IPS-18a (cell line): ENCODE data around the gene NACAD.

Source experiments
- H3K27ac ChIP-seq: one replicate; pipeline ENCODE4 v1.5.1; 2013; ENCODE audit warnings: low read length
- H3K27me3 ChIP-seq: one replicate; pipeline ENCODE4 v1.6.1; 2013; ENCODE audit warnings: mild to moderate bottlenecking, low read length; ENCODE audit not compliant: control insufficient read depth, insufficient read depth
- H3K36me3 ChIP-seq: one replicate; pipeline ENCODE4 v1.6.1; 2013; ENCODE audit warnings: low read depth, low read length; ENCODE audit not compliant: control insufficient read depth
- H3K4me1 ChIP-seq: one replicate; pipeline ENCODE4 v1.6.1; 2013; ENCODE audit warnings: low read depth, low read length; ENCODE audit not compliant: control insufficient read depth
- H3K4me3 ChIP-seq: one replicate; pipeline ENCODE4 v1.5.1; 2013; ENCODE audit warnings: low read length
- H3K9ac ChIP-seq: one replicate; pipeline ENCODE4 v1.6.1; 2013; ENCODE audit warnings: mild to moderate bottlenecking, low read length, moderate library complexity
- H3K9me3 ChIP-seq: one replicate; pipeline ENCODE4 v1.6.1; 2013; ENCODE audit warnings: low read depth, low read length; ENCODE audit not compliant: control insufficient read depth

NACAD gene

DNA sequence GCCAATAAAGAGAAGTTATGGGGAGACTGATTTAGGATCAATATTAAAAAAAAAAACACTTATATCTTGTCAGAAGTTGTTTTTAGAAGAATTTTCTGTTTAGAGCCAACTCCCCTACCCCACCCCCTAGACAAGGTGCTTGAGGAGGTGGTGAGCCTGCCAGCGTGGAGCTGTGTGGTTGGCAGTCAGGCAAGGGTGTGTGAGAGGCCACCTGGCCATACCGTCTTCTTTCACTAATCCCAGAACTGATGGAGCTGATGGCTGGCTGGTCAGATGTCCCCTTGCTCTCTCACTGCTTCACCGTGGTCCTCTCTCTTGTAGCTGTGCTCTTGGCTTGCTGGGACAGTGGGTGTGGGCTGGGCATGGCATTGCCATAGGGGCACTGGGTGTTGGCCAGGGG lies 34.3 kb downstream of the NACAD start:
- H3K9ac ChIP-seq = no peak overlapping the region
- no peaks in the 10 kb centered on the region for H3K9me3 ChIP-seq
- H3K36me3 ChIP-seq = no peaks in the 10 kb centered on the region
- H3K4me1 ChIP-seq = no peaks in the 10 kb centered on the region
- H3K27ac ChIP-seq = no peak overlapping the region
- H3K4me3 ChIP-seq = no peak overlapping the region
- H3K27me3 ChIP-seq = no peaks in the 10 kb centered on the region

- no peaks in the 10 kb centered on the region for H3K4me1 ChIP-seq
- H3K9ac ChIP-seq = no peak overlapping the region
- H3K27me3 ChIP-seq = no peaks in the 10 kb centered on the region
- H3K4me3 ChIP-seq = no peak overlapping the region
- H3K9me3 ChIP-seq = no peaks in the 10 kb centered on the region
- H3K27ac ChIP-seq = no peak overlapping the region
- H3K36me3 ChIP-seq = no peaks in the 10 kb centered on the region
These were observed 34.8 kb downstream of the NACAD start for GRCh38 chr7:45053941-45054340.

DNA sequence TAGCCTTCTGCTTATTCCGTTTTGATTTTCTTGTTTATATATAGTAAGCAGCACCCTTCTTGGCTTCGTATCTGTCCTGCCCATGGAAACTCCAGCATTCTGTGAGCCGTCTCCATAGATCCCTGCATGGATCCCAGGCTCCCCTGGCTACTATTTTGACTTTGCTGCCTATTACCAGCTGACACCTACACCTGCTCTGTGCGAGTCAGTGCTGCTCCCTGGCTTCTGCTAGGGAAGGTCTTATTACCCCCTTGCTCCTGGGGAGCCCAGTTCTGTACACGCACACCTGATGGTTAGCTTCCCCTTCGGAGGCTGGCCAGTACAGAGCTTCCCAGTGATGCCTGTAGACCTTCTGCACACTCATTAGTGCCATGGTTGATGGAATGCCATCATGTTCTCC lies 35.4 kb downstream of the NACAD start:
- H3K4me3 ChIP-seq = no peak overlapping the region
- no peaks in the 10 kb centered on the region for H3K9me3 ChIP-seq
- no peaks in the 10 kb centered on the region for H3K4me1 ChIP-seq
- H3K27me3 ChIP-seq = no peaks in the 10 kb centered on the region
- no peaks in the 10 kb centered on the region for H3K36me3 ChIP-seq
- H3K9ac ChIP-seq = no peak overlapping the region
- H3K27ac ChIP-seq = no peak overlapping the region

GRCh38 chr7:45052011-45052410 lies 36.8 kb downstream of the NACAD start:
- H3K9me3 ChIP-seq = no peaks in the 10 kb centered on the region
- H3K9ac ChIP-seq = no peak overlapping the region
- H3K27ac ChIP-seq = no peak overlapping the region
- no peaks in the 10 kb centered on the region for H3K4me1 ChIP-seq
- H3K36me3 ChIP-seq = peaks cover under 1% of the 10 kb centered on the region
- no peak overlapping the region for H3K4me3 ChIP-seq
- H3K27me3 ChIP-seq = no peaks in the 10 kb centered on the region

DNA sequence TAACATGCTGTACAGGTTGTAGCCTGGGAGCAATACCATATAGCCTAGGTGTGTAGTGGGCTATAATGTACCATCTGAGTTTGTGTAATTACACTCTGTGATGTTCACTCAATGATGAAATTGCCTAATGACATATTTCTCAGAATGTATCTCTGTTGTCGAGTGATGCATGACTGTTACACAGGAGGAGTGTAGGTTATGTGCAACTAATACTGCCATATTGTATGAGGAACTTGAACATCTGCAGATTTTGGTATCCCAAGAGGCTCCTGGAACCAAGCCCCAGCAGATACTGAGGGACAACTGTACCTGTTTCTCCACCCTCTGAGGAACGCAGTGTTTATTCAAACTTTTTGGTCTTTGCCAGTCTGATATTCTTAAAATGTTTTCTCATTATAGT lies 38.6 kb downstream of the NACAD start:
- H3K36me3 ChIP-seq = peaks cover 3% of the 10 kb centered on the region
- H3K4me3 ChIP-seq = no peak overlapping the region
- no peaks in the 10 kb centered on the region for H3K27me3 ChIP-seq
- no peaks in the 10 kb centered on the region for H3K9me3 ChIP-seq
- H3K27ac ChIP-seq = no peak overlapping the region
- H3K9ac ChIP-seq = no peak overlapping the region
- H3K4me1 ChIP-seq = no peaks in the 10 kb centered on the region

- Histone ChIP-seq H3K9ac (no peak overlapping the region), H3K4me3 (no peak overlapping the region), H3K9me3 (no peaks in the 10 kb centered on the region), H3K27me3 (no peaks in the 10 kb centered on the region), H3K4me1 (no peaks in the 10 kb centered on the region), H3K36me3 (peaks cover 3% of the 10 kb centered on the region), H3K27ac (no peak overlapping the region)
These were observed 40.0 kb downstream of the NACAD start for GRCh38 chr7:45048748-45049147.

GRCh38 chr7:45044338-45044737 lies 44.4 kb downstream of the NACAD start:
- Histone ChIP-seq H3K36me3 (peaks cover 3% of the 10 kb centered on the region), H3K9me3 (no peaks in the 10 kb centered on the region), H3K4me1 (no peaks in the 10 kb centered on the region), H3K27me3 (no peaks in the 10 kb centered on the region), H3K9ac (no peak overlapping the region), H3K27ac (no peak overlapping the region), H3K4me3 (no peak overlapping the region)

- no peak overlapping the region for H3K4me3 ChIP-seq
- H3K9ac ChIP-seq = no peak overlapping the region
- no peak overlapping the region for H3K27ac ChIP-seq
- H3K27me3 ChIP-seq = no peaks in the 10 kb centered on the region
- H3K9me3 ChIP-seq = no peaks in the 10 kb centered on the region
- peaks cover 3% of the 10 kb centered on the region for H3K36me3 ChIP-seq
- H3K4me1 ChIP-seq = peaks cover 9% of the 10 kb centered on the region
These were observed 49.7 kb downstream of the NACAD start for GRCh38 chr7:45039106-45039505.

GRCh38 chr7:45037876-45038275 lies 50.9 kb downstream of the NACAD start:
- Histone ChIP-seq H3K27me3 (no peaks in the 10 kb centered on the region), H3K9me3 (no peaks in the 10 kb centered on the region), H3K27ac (no peak overlapping the region), H3K4me3 (no peak overlapping the region), H3K9ac (no peak overlapping the region), H3K4me1 (peaks cover 9% of the 10 kb centered on the region), H3K36me3 (peaks cover 3% of the 10 kb centered on the region)

DNA sequence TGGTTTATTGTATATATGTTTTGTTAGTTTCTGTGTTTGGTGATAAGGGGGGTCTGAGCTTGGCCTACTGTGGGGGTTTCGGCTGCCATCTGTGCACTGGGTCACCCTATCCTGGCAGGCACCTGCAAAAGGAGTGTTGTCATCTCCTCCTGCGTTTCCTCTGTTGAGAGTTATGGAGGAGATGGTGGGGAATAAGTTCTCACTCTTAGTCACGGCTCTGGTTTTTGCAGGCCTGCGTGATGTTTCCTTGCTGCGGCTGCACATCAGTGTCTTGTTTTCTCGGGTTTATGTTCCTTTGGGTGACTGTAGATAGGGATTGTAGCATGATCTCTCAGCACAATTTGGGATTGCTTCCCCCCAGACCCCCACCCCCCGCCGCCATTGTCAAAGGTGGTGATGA lies 52.0 kb downstream of the NACAD start:
- H3K4me1 ChIP-seq = peaks cover 9% of the 10 kb centered on the region
- H3K27me3 ChIP-seq = no peaks in the 10 kb centered on the region
- no peak overlapping the region for H3K4me3 ChIP-seq
- no peak overlapping the region for H3K9ac ChIP-seq
- H3K36me3 ChIP-seq = peaks cover 3% of the 10 kb centered on the region
- H3K9me3 ChIP-seq = no peaks in the 10 kb centered on the region
- H3K27ac ChIP-seq = no peak overlapping the region

DNA sequence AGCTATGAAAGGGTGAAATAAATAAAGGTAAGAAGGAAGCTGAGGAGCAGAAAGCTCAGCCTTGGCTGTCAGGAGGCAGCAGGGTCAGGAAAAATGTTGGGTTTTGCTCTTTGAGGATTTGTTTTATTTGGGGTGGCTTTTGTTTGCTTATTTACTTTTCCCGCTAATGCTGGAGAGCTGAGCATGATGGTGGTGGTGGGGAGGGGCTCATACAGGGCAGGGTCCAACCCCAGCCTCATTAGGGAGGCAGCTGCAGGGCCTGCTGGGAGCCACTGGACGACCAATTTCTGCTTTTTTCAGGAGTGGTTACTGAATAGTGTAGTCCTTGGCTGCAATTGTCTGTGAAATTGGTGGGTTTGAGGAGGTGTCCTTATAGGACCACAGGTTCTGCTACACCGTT lies 52.5 kb downstream of the NACAD start:
- Histone ChIP-seq H3K9me3 (no peaks in the 10 kb centered on the region), H3K27ac (no peak overlapping the region), H3K4me1 (peaks cover 9% of the 10 kb centered on the region), H3K9ac (no peak overlapping the region), H3K4me3 (no peak overlapping the region), H3K36me3 (peaks cover 3% of the 10 kb centered on the region), H3K27me3 (no peaks in the 10 kb centered on the region)

GRCh38 chr7:45035893-45036292 lies 52.9 kb downstream of the NACAD start:
- H3K36me3 ChIP-seq = peaks cover 3% of the 10 kb centered on the region
- peaks cover 9% of the 10 kb centered on the region for H3K4me1 ChIP-seq
- H3K4me3 ChIP-seq = no peak overlapping the region
- no peak overlapping the region for H3K27ac ChIP-seq
- H3K9ac ChIP-seq = no peak overlapping the region
- no peaks in the 10 kb centered on the region for H3K27me3 ChIP-seq
- H3K9me3 ChIP-seq = no peaks in the 10 kb centered on the region
